ENCODE measurements around the gene C1S.

C1S gene

DNA sequence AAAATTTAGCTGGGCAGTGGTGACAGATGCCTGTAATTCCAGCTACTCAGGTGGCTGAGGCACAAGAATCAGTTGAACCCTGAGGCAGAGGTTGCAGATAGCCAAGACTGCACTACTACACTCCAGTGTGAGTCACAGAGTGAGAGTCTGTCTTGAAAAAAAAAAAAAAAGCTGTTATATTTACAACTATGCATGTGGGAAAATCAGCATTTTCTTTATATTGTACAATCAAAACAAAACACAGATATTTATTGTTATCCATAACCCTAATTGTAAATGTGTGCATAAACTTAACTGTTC is 19.3 kb downstream of the C1S start:
- no peak for DNase-seq

DNA sequence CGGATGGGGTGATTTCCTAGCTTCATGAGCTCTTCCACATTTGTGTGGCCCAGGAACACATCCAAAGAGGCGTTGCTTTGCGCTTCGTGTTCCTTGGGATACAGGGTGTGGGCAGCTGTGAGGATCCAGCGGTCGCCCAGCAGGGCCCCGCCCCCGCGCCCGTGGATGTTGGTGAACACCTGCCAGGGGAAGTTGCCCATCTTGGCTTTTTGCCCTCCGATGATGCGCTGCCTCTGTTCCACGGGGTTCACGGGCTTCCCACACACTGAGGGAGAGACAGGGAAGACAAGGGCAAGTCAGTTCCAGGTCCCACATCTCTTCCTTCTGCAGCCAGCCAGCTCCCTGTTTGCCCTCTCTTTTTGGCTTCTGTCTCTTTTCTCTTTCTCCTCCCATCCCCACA is 20.5 kb downstream of the C1S start:
- DNase-seq: no peak

DNA sequence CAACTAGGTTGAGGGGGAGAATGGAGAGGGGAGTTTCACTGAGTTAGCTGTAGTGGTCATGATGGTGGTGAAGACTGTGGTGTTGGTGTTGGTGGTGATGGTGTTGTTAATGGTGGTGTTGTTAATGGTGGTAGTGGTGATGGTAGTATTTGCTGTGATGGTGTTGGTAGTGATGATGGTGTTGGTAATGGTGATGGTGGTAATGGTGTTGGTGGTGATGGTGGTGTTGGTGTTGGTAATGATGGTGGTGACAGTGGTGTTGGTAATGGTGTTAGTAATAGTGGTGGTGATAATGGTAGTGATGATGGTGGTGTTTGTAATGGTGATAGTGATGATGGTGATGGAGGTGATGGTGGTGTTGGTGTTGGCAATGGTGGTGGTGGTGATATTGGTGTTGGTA is 22.6 kb downstream of the C1S start:
- no peak for DNase-seq

DNA sequence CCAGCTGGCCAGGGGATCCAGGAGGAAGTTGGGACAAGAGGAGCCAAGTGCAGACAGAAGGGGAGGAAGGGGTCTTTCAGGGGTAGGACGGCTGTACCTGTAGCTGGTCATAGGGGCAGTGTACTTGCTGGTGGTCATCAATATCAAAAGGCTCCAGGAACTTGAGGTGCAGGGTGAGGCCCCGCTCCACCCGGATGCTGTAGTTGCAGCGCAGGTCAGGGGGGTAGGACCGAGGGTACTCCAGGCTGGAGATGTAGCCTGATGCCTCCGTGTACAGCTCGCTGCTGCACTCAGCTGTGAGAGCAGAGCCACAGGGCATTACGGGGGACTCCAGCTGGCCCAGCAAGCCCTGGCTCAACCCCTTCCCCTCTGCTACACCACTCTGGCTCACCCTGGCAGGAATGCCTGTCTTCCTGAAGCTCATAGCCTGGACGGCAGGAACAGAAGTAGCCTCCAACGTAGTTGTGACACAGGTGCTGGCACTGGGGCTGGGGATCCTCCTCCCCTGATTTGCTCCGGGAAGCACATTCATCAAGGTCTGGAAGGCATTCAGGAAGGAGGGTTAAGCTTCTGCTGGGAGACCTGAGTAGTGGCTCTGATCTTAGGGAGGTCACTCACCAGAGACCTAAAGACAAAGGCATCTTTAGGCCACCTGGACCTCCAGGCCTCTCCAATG is 28.8 kb downstream of the C1S start:
- no peak for DNase-seq

DNA sequence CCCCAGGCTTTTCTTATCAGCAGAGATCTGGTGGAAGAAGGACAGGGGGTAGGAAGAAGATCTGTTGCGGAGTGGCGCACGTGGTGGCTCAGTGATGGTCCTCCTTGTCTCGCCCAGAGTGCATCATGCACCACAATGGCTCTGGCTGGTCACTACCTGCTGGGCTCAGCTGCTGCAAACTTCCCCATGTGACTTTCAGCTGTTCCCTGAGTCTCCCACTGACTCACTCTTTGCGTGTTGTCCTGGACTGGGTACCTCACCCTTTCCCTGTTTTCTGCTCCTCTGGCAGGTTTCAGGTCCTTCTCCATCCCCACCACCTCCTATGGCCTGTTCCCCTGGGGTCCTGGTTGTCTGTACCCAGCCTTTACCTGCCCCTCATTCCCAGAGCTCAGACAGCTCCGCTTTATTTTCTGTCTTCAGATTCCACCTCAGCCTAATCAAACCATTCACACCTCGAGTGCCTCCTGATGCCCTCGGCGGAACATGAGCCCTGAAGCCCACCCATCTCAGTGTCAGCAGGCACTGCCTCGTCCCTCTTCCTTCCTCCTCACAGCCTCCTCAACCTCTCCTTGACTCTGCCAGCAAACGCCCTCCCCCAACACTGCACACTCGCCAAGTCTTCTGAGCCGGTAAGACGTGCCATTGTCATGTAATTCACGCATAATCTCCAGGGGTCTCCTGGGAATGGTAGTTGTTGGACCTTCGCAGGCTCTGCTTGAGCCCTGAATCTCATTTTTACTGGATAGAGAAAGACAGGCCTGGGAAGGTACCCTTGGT is 29.9 kb downstream of the C1S start:
- no peak for DNase-seq

DNA sequence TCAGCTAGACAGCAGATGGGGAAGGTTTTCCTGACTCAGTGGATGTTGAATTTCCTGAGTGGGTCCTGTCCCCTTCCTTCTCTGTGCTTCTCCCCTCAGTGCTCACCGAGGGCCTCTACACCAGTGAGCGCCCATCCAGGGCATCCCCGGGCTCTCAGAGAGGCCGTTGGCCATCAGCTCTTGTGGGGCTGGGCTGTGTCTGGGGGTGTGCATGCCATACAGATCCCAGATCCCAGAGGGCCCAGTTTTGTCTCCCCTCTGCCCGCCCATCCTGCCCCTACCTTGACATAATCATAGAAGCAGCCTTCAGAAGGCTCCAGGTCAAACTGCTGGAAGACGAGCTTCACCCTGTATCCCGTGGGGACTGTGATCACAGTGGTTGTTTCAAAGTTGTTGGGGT is 30.7 kb downstream of the C1S start:
- no peak for DNase-seq

DNA sequence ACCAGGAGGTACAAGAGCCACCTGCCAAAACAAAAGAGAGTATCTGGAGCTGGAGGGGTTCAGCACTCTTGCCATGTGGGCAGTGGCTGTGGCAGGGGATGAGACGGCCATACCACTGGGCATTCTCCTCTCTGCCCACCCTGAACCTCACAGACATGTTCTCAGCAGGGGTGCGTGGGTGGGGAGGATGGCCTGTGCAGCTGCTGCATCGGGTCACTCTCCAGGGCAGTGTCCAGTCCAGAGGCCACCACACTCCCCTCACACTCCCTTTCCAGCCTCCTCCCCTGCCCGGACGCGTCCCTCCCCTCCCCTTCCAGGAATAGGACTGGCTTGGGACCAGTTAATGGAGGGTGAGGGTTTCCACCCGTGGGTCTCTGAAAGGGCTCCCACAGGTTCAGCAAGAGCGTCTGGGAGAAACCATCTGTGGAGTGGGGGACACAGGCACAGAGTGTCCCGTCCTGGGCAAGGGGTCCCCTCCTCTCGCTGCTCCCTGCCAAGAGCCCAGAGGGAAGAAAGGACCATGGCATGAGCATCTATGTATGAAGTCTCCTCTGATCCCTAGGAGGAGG is 31.2 kb downstream of the C1S start:
- DNase-seq: no peak

DNA sequence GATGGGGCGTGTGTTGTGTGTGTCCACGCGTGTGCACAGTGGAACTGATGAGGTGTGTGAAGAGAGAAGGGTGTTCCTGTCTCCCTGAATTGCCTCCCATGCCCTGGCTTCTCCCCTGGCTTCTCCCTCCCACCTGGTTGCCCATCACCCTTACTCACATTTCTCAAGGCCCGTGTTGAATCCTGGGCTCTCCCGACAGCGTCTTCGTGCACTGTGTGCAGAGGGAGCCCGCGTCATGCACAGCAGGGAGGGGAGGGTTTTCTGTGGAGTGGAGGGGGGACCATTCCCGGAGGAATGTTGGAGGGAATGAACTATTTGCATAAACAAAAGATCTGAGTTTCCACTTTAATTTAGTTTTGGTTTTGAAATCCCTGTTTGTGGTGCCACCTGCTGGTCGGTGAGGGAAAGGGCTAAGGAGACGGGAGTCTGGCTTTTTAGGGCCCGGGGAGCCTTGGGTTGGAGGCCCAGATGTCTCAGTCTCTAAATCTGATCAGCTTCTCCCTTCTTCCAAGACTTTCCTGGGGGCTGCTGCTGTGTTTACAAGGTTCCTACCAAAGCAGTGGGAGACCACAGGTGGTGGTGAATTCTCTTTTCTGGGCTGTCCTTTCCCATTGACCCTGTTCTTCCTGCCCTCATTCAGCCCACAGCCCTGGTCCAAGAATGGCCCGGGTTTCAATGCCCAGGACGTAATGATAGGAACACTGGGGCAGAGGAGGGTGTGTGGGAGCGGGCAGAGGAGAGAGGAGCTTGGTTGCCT is 31.9 kb downstream of the C1S start, which contains the start of gene C1R:
C1R (minus strand) TSS at position 217 of the 757 bp plus-strand sequence; CDS start at position 160, 57 bp downstream.
- DNase-seq: peak; percentile 71

DNA sequence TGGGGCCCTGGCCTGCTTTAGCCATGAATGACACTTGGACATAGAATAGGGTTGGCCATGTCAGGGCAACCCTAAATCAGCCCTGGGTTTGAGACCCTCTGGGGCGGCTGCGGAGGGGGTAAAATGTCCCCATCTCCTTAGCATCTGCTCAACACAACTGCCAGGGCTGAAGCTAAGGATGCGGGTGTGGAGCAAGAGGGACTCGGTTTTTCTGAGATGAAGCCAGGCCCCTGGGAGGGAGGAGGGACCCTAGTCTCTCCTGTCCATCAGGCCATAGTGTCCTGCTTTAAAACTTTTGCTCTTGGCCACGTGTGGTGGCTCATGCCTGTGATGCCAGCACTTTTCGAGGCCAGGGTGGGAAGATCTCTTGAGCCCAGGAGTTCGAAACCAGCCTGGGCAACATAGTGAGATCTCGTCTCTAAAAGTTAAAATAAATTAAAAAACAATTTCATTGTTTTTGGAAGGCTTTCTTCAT is 32.5 kb downstream of the C1S start:
- no peak for DNase-seq

DNA sequence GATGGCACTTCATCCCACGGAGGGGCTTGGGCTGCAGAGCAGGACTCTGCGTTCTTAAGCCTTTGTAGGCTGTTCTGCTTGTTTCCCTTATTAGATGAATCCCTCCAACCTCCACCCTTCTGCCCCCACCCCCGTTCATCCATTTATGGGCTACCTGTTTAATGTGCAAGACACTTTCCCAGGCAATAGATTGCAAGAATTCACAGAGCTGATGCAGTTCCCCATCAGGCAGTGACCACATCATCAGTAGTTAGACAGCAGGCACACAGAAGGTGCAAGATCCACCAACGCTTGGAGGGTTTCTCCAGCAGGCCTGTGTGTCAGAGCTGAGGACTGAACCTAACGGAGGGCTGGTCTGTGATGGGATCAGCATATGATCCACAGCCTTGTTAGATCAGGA is 33.0 kb downstream of the C1S start:
- no peak for DNase-seq

DNA sequence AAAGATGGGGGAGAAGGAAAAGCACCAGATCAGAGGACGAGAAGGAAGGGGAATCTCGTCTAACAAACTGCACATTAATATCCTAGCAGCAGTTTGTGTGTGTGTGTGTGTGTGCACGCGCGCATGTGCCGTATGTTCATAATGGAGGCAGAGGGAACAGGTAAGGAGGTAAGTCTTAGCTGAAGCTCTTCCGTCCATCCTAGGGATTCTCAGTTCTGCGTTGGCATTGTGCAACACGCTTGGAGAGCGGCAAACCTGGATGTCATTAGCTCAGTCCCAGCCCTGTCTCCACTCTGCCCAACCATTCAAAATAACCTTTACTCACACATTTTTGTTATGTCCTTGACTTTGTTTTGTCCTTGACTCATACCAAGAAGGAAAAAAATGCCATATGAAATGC is 33.4 kb downstream of the C1S start:
- no peak for DNase-seq

DNA sequence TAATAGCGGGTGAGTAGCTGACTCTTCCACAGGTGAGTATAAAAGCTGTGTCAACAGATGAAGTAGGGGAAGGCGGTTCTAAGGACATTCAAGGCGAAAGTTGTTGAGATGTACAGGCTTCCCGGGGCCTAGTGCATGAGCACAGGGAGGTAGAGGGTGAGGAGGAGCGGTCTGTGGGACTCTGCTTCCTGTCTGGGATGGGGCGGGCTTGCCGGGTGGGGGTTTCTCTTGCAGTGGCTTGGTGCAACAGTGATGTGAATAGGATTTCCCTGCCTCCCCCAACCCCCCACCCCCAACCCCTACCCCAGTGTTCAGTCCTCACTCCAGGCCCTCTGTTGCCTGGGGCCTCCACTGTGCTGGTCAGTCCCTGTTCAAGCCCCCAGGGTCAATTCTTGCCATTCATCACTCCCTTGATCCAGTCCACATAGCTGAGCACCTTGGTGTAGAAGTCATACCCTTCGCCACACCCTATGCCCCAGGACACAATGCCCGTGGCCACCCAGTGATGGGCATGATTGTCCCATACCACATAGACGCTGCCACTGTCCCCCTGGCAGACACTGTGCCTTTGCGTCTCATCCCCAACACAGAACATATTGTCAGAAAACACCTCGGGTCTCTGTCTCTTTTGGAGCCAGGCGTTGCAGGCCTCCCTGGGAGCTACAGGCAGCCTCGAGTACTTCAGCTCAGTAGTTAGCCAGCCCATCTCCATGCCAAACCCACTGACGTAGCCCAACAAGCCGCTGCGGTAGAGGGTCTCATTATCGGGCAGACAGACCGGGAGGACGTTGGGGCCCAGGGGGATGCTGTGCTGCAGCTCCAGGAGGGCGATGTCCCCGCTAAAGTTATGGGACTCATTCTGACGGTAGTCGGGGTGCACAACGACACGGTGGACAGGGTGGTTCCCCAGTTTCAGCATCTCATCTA is 35.8 kb downstream of the C1S start:
- DNase-seq: no peak

DNA sequence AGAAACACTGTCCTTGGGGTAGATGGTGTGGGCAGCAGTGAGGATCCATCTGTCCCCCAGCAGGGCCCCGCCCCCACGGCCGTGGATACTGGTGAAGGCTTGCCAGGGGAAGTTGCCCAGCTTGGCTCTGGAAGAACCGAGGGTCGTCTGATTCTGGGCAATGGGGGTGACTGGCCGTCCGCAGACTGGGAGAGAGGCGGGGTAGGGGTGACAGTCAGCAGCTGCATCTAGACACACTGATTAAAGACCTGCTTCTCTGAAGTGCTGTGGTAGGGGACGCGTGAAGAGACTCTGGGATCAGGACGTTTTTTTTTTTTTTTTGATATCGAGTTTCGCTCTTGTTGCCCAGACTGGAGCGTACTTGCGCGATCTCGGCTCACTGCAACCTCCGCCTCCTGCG is 36.5 kb downstream of the C1S start:
- DNase-seq: no peak

DNA sequence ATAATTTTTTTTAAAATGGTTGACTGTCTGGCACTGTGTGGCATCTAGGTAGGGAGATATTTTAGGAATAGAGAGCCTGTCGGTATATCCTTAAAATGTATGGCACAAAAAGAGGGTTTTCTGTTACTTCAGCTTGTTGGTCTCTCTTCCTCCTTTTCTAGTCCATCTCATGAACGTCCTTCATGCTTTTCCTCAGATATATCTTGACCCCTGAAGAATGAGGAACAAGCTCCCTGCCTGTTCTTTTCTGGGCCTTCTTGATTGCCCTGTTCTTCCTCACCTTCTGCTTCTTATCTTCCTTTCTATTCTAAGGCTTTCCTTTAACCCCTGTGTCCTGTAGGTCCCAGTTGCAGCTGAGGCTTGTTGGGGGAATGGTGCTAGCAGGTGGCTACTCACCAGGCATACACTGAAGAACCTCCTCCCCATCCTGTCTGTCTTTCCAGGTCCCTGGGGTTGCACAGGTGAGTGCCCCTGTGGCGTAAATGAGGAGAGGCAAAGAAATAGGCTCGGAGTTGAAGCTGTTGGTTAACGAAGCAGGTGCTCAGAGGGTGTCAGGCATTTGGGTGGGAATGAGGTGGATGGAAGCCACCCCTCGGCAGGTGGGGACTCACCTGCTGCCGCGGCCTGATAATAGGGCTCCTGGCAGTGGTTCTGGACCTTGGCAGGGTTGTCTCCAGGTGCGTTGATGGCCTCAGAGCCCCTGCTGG is 38.9 kb downstream of the C1S start:
- no peak for DNase-seq

DNA sequence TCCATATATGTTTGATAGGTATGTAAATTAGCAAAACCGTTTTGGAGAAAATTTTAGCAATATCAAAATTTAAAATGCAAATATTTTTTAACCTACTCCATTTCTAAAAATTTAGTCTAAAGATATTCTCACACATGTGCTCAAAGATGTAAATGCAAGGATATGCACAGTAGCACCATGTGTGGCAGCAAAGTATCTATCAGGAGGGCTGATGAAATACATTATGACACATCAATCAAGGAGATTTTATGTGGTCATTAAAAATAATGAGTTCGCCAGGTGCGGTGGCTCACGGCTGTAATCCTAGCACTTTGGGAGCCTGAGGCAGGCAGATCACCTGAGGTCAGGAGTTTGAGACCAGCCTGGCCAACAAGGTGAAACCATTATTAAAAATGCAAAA is 39.7 kb downstream of the C1S start:
- DNase-seq: no peak

DNA sequence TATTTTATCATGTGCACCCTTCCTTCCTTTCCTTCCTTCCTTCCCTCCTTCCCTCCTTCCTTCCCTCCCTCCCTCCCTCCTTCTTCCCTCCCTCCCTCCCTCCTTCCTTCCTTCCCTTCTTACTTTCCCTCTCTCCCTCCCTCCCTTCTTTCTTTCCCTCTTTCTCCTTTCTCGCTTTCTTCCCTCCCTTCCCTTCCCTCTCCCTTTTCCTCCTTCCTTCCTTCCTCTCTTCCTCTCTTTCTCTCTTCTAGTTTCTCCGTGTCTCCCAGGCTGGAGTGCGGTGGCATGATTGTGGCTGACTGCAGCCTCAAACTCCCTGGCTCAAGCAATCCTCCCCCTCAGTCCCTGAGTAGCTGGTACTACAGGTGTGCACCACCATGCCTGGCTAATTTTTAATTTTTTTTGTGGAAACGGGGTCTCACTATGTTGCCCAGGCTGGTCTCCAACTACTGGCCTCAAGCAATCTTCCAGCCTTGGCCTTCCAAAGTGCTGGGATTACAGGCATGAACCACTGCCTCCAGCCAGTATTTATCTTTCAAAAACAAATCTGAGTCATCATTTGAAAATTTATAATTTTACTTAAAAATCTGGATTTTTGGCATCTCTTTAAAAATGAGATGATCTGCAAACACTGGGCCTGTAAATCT is 40.7 kb downstream of the C1S start:
- DNase-seq: no peak

DNA sequence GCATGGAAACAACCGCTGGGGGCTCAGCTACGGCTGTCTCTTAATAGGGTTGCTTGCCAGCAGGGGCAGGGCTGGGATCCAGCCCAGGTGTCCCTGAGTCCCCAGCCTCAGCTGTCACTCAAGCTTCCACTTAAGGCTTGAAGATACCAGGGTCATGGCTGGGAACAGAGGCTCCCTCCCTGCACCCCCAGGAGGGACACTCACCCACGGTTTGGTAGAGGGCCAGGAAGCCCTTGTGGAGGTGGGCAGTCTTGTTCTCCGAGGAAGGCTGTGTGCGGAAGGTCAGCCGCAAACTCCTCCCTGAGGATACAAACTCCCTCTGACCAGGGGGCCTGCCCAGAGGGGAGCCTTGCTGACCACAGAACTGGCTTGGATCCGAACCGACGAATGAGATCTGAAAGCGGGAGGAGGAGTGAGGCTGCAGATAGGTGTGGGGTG is 41.2 kb downstream of the C1S start:
- no peak for DNase-seq

DNA sequence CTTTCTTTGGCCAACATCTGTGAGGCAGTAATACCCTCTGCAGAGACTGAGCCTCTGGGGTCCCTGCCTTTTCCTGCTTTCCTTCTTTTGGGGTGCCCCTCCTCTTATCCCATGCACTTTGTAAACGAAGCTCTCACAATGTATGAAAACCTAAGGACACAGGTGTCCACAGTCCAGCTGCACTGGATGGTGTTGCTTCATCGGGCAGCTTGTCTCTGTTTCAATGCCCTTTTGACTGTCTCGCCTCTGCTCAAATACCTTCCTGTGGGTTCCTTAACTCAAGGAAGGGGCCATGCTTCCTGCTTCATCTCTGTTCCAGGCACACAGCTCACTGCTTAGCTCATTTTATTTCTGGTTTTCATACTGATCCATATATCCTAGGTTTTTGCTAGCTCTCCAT is 42.1 kb downstream of the C1S start:
- DNase-seq: no peak

DNA sequence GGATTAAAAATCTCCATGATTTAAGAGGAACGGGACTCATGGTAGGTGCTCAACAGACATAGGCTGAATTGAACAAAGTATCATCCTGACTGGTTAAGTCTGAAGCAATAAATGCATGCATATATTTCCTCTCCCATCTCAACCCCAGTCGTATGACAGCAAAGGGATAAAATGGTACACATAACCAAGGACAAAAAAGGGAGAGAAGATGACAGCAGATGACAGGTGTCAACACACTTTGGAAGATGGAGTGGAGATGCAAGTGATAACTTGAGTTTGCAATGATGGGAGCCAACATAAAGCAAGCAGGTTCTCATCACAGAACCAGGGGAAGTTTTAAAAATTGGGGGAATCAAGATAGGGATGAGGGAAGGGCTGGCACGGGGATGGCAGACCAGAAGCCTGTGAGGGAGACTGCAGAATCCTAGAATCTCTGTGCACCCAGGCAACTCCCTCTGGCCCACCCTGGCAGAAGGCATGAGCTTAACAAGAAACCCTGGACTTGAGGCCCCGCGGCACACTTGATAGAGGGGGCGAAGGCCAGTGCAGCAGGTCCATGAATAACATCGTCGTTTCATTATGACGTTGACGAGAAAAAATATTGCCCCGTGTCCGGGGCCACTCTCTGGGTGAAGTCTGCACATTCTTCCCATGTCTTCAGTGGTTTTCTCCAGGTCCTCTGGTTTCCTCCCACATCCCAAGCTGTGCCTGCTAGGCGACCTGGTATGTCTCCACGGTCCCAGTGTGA is 43.5 kb downstream of the C1S start:
- DNase-seq: no peak

DNA sequence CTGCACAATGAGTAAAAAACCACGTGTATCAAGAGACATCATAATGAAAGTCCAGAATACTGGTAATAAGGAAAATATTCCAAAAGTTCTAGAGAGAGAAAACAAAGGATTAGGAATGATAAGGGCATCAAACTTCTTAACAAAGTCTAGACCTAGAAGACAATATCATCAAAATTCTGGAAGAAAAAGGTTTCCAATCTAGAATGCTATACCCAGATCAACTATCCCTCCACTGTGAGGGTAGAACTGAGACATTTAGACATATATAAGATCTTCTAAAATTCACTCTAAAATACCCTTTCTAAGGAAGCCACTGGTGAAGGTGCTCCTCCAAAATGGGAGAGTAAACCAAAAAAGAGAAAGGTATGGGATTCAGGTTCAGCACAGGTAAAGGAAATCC is 45.6 kb downstream of the C1S start:
- DNase-seq: no peak

Measured in activated naive CD4-positive, alpha-beta T cell treated with Interleukin-2 at 50 U/mL for 16 hours (primary cell).